LNCAP (cell line): ENCODE results near the gene PRKG1.

Source experiments
- CTCF ChIP-seq: fragments of 450-650 bp; IDR thresholded peaks from 2 replicates; pipeline ENCODE4 v1.5.1; 2017; ENCODE audit warnings: mild to moderate bottlenecking

The PRKG1 gene

GRCh38 chr10:51462076-51462779 lies 387.9 kb downstream of the PRKG1 start:
- TF ChIP-seq CTCF = no peak

- TF ChIP-seq CTCF = no peak
Measured at GRCh38 chr10:51468424-51468823, 394.1 kb downstream of the PRKG1 start.

- no peak for TF ChIP-seq CTCF
Measured at GRCh38 chr10:51469686-51470085, 395.4 kb downstream of the PRKG1 start.

- no peak for TF ChIP-seq CTCF
Measured at GRCh38 chr10:51471271-51471670, 397.0 kb downstream of the PRKG1 start.

GRCh38 chr10:51472154-51472553 lies 397.9 kb downstream of the PRKG1 start:
- TF ChIP-seq CTCF = no peak

GRCh38 chr10:51479711-51480110 lies 405.4 kb downstream of the PRKG1 start:
- TF ChIP-seq CTCF = no peak

- TF ChIP-seq CTCF = no peak
Measured at GRCh38 chr10:51485668-51486067, 411.4 kb downstream of the PRKG1 start.

- TF ChIP-seq CTCF = no peak
Measured at GRCh38 chr10:51487576-51487975, 413.3 kb downstream of the PRKG1 start.
